Uterus (tissue), 4 donors: Measurements from ENCODE around the gene SFXN5. TPM values are rescaled to one million over a fixed set of nuclear protein-coding genes. Genes with fewer than 3 reads are reported as not detected.

Source experiments
- DNase-seq, 2 donors: peaks; one replicate each; pipeline ENCODE4 v3.0.0-alpha.2; 2019 to 2020
- H3K27ac ChIP-seq, 2 donors: fragments of 200-600 bp; sonication (generic); 1 replicate in 1 of 2; 2 replicates in 1 of 2; pipeline ENCODE4 v1.5.1; 2016 to 2018
- H3K27me3 ChIP-seq, 2 donors: fragments of 200-600 bp; sonication (generic); one replicate each; pipeline ENCODE4 v1.5.1; 2018 to 2019; ENCODE audit warnings: control low read depth in 1 of 2
- H3K36me3 ChIP-seq, 2 donors: fragments of 200-600 bp; sonication (generic); one replicate each; pipeline ENCODE4 v1.5.1; 2019; ENCODE audit warnings: control low read depth in 1 of 2
- H3K4me1 ChIP-seq, 2 donors: fragments of 200-600 bp; sonication (generic); one replicate each; pipeline ENCODE4 v1.5.1; 2018 to 2019; ENCODE audit warnings: control low read depth in 1 of 2
- H3K4me3 ChIP-seq, 2 donors: fragments of 200-600 bp; sonication (generic); 1 replicate in 1 of 2; 2 replicates in 1 of 2; pipeline ENCODE4 v1.5.1; 2018 to 2019; ENCODE audit warnings: mild to moderate bottlenecking in 1 of 2
- H3K9me3 ChIP-seq, 2 donors: fragments of 200-600 bp; sonication (generic); one replicate each; pipeline ENCODE4 v1.5.1; 2019; ENCODE audit warnings: control low read depth in 1 of 2
- CTCF ChIP-seq, 4 experiments: fragments of 200-600 bp in 2 of 4; fragments of 450-650 bp in 2 of 4; sonication (generic) in 2 of 4; IDR thresholded peaks; one replicate each; pipeline ENCODE4 v1.5.1; 2016 to 2019; ENCODE audit warnings: antibody characterized with exemption in 4 of 4, mild to moderate bottlenecking in 2 of 4, moderate library complexity in 1 of 4
- POLR2A ChIP-seq, 2 donors: fragments of 450-650 bp; IDR thresholded peaks; one replicate each; pipeline ENCODE4 v1.6.1; 2016; ENCODE audit warnings: antibody characterized with exemption in 2 of 2, mild to moderate bottlenecking in 1 of 2, moderate library complexity in 1 of 2
- intact Hi-C: fragments of 100-400 bp; cut with DNase I; formaldehyde crosslinking; loops from one replicate; pipeline ENCODE4 v1.15.1; 2023; ENCODE audit warnings: low total_unique reads
- total RNA-seq, 4 donors: library from RNA; depleted of rRNA in 3 of 4; stranded (reverse); fragments of >200 nt in 3 of 4; gene quantifications; one replicate each; pipeline versions ENCODE4 v1.1.0 to v1.2.4, GENCODE V29; 2014 to 2023
- donor health status: DM: yes; HTN: yes; CAD: no.

Gene SFXN5
- total RNA-seq, 4 donors from 2014 or later = 2.1 to 16.0 (median 10.6) TPM

- intact Hi-C loops = no loop called here
- TF ChIP-seq POLR2A (IDR thresholded peaks at IDR 0.05) = no peak
- no peak for TF ChIP-seq CTCF (IDR thresholded peaks at IDR 0.05)
- no peak for DNase-seq
- peaks cover 0 to 7% of the 10 kb centered on the region in 2 donors for H3K4me1 ChIP-seq
- no peak overlapping the region for H3K4me3 ChIP-seq
- no peaks in the 10 kb centered on the region for H3K9me3 ChIP-seq
- no peak overlapping the region for H3K27ac ChIP-seq
- peaks cover 0 to 10% of the 10 kb centered on the region in 2 donors for H3K27me3 ChIP-seq
- H3K36me3 ChIP-seq = no peaks in the 10 kb centered on the region
Observed at GRCh38 chr2:72932045-72932740, 139.3 kb downstream of the SFXN5 start.

DNA sequence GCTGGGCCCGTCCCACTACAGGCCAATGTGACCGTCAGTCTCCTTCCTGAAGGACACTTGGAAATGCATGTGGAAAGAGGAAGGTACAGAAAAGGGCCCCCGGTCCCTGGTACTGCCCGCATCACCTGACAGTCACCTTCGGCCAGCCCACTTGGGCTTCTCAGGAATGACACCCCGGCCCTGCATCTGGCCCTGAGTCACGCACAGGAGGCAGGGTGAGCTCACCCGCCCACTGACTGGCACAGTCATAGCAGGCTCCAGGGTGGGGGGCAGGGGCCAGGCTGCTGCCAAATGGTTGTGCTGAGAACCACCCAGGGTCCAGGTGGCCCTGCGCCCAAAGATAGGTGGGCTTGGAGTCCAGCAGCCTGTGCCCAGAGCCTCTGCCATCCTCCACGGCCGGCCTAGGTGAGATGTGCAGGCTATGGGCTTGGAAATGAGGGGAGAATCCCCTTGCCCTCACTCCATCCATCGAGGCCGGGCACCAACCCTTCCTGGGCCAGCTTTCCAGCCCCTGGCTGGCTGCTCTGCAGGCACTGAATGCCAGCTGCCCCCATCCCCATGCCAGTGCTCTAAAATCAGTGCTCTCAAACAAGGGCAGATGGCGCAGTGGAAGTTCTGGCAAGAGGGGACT, 140.1 kb downstream of the SFXN5 start:
- intact Hi-C loops = no loop called here
- Histone ChIP-seq H3K27ac (no peak overlapping the region), H3K4me1 (peaks cover 0 to 2% of the 10 kb centered on the region in 2 donors), H3K36me3 (no peaks in the 10 kb centered on the region), H3K9me3 (no peaks in the 10 kb centered on the region), H3K4me3 (no peak overlapping the region), H3K27me3 (peaks cover 0 to 15% of the 10 kb centered on the region in 2 donors)
- TF ChIP-seq CTCF (IDR thresholded peaks at IDR 0.05) (no peak), POLR2A (IDR thresholded peaks at IDR 0.05) (no peak)
- DNase-seq = no peak

DNA sequence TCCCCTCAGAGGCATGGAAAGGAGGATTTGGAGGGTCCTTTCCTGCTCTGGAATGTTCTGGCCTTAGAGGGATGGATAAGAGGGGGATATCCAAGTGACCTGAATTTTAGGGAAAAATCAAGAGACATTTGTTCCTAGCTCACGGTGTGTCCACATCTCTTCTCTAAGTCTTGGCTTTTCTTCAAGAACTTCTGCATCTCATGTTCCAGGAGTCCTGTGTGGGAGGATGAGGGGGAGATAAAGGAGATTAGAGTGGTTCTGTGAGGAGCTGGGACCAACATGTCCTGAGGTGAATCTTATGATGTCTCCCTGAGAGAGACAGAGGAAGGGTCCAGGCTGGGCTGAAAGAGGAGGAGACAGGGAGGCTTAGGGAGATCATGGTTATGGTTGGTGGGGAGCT, 142.5 kb downstream of the SFXN5 start:
- Histone ChIP-seq H3K36me3 (no peaks in the 10 kb centered on the region), H3K27ac (no peak overlapping the region), H3K9me3 (no peaks in the 10 kb centered on the region), H3K4me1 (peaks cover 0 to 9% of the 10 kb centered on the region in 2 donors), H3K4me3 (no peak overlapping the region), H3K27me3 (peaks cover 15 to 39% of the 10 kb centered on the region in 2 donors)
- DNase-seq = no peak
- intact Hi-C loops = no loop called here
- TF ChIP-seq CTCF (IDR thresholded peaks at IDR 0.05) = no peak
- no peak for TF ChIP-seq POLR2A (IDR thresholded peaks at IDR 0.05)

- DNase-seq = peak in 1 of 2 donors; percentile 6
- no peak overlapping the region for H3K27ac ChIP-seq
- H3K9me3 ChIP-seq = no peaks in the 10 kb centered on the region
- peaks cover 21 to 48% of the 10 kb centered on the region in 2 donors for H3K27me3 ChIP-seq
- intact Hi-C loops = no loop called here
- no peak for TF ChIP-seq POLR2A (IDR thresholded peaks at IDR 0.05)
- TF ChIP-seq CTCF (IDR thresholded peaks at IDR 0.05) = no peak
- peaks cover 0 to 11% of the 10 kb centered on the region in 2 donors for H3K4me1 ChIP-seq
- H3K4me3 ChIP-seq = no peak overlapping the region
- no peaks in the 10 kb centered on the region for H3K36me3 ChIP-seq
Observed at GRCh38 chr2:72927619-72928550, 143.6 kb downstream of the SFXN5 start.
